Astrocyte (in vitro differentiated cells and primary cell): ENCODE data around the gene SDHB. TPM values are rescaled to one million over a fixed set of nuclear protein-coding genes. Genes with fewer than 3 reads are reported as not detected.

ENCODE experiments used
- DNase-seq: peaks from one replicate; pipeline ENCODE4 v3.0.0-alpha.2; 2010; ENCODE audit warnings: low read depth
- FAIRE-seq: peaks from 2 replicates; lab custom pipeline; 2011; peaks lifted over from hg19 to GRCh38; lab: Jason Lieb, UNC
- H2AFZ ChIP-seq: 2 replicates; pipeline ENCODE4 v1.6.0; 2012; ENCODE audit warnings: low read depth, low read length, inconsistent platforms
- H3K27ac ChIP-seq: 2 replicates; pipeline ENCODE4 v1.5.1; 2011; ENCODE audit warnings: low read depth, low read length, inconsistent platforms
- H3K27me3 ChIP-seq: 2 replicates; pipeline ENCODE4 v1.6.0; 2011; ENCODE audit warnings: low read length, inconsistent platforms; ENCODE audit not compliant: insufficient read depth
- H3K36me3 ChIP-seq: 2 replicates; pipeline ENCODE4 v1.5.1; 2011; ENCODE audit warnings: low read length, inconsistent platforms; ENCODE audit not compliant: insufficient read depth
- H3K4me1 ChIP-seq: 2 replicates; pipeline ENCODE4 v1.5.1; 2011; ENCODE audit warnings: low read length, inconsistent platforms; ENCODE audit not compliant: insufficient read depth
- H3K4me2 ChIP-seq: 2 replicates; pipeline ENCODE4 v1.6.0; 2012; ENCODE audit warnings: low read length, inconsistent platforms
- H3K4me3 ChIP-seq: 2 replicates; pipeline ENCODE4 v1.5.1; 2011; ENCODE audit warnings: low read depth, mild to moderate bottlenecking, low read length, inconsistent platforms; ENCODE audit not compliant: insufficient read depth
- H3K79me2 ChIP-seq: 2 replicates; pipeline ENCODE4 v1.6.0; 2012; ENCODE audit warnings: mild to moderate bottlenecking, low read length, inconsistent platforms; ENCODE audit not compliant: insufficient read depth
- H3K9ac ChIP-seq: 2 replicates; pipeline ENCODE4 v1.6.0; 2012; ENCODE audit warnings: mild to moderate bottlenecking, low read length, inconsistent platforms
- H3K9me3 ChIP-seq: 2 replicates; pipeline ENCODE4 v1.5.1; 2012; ENCODE audit warnings: low read depth, mild to moderate bottlenecking, low read length, inconsistent platforms; ENCODE audit not compliant: insufficient read depth
- H4K20me1 ChIP-seq: 2 replicates; pipeline ENCODE4 v1.6.0; 2012; ENCODE audit warnings: low read length, inconsistent platforms; ENCODE audit not compliant: insufficient read depth
- H3K27ac Mint-ChIP-seq: one replicate; pipeline ENCODE4 v1.8.0; 2021; ENCODE audit warnings: mild to moderate bottlenecking, mixed read lengths; ENCODE audit not compliant: unreplicated experiment
- H3K27me3 Mint-ChIP-seq: one replicate; pipeline ENCODE4 v1.8.0; 2021; ENCODE audit warnings: low read depth, mixed read lengths; ENCODE audit not compliant: unreplicated experiment
- H3K36me3 Mint-ChIP-seq: one replicate; pipeline ENCODE4 v1.8.0; 2021; ENCODE audit warnings: low read depth, mixed read lengths; ENCODE audit not compliant: unreplicated experiment
- H3K4me1 Mint-ChIP-seq: one replicate; pipeline ENCODE4 v1.8.0; 2021; ENCODE audit warnings: low read depth, mixed read lengths; ENCODE audit not compliant: unreplicated experiment
- H3K4me3 Mint-ChIP-seq: one replicate; pipeline ENCODE4 v1.8.0; 2021; ENCODE audit warnings: mild to moderate bottlenecking, moderate library complexity, mixed read lengths; ENCODE audit not compliant: unreplicated experiment
- H3K9me3 Mint-ChIP-seq: one replicate; pipeline ENCODE4 v1.8.0; 2021; ENCODE audit warnings: mild to moderate bottlenecking, mixed read lengths; ENCODE audit not compliant: unreplicated experiment
- CTCF ChIP-seq: IDR thresholded peaks from 2 replicates; pipeline ENCODE4 v1.5.1; 2011; ENCODE audit warnings: low read depth, mild to moderate bottlenecking, inconsistent platforms, low read length, moderate library complexity; ENCODE audit not compliant: insufficient read depth
- EZH2 ChIP-seq: IDR thresholded peaks from 2 replicates; pipeline ENCODE4 v1.6.1; 2012; ENCODE audit warnings: mild to moderate bottlenecking, low read length, inconsistent platforms; ENCODE audit not compliant: insufficient read depth
- total RNA-seq: library from RNA; stranded (reverse); gene quantifications from 2 replicates; pipeline ENCODE4 v1.2.1, GENCODE V29; 2021

SDHB gene
- total RNA-seq, 1 donor from 2014 or later = 84.9 TPM

- no peak for TF ChIP-seq EZH2
- TF ChIP-seq CTCF = no peak
- Histone ChIP-seq H3K79me2 (peaks cover 16% of the 10 kb centered on the region), H3K27ac (no peak overlapping the region), H3K9me3 (no peaks in the 10 kb centered on the region), H4K20me1 (peaks cover 11% of the 10 kb centered on the region), H3K4me1 (peaks cover 44% of the 10 kb centered on the region), H3K4me3 (no peak overlapping the region), H2AFZ (no peak overlapping the region), H3K27me3 (no peaks in the 10 kb centered on the region), H3K36me3 (peaks cover 10% of the 10 kb centered on the region), H3K9ac (no peak overlapping the region), H3K4me2 (no peak overlapping the region)
- DNase-seq = no peak
- Mint-ChIP-seq H3K4me1 (peaks cover 28% of the 10 kb centered on the region), H3K27ac (no peak overlapping the region), H3K4me3 (no peak overlapping the region), H3K27me3 (no peaks in the 10 kb centered on the region), H3K9me3 (no peaks in the 10 kb centered on the region), H3K36me3 (peaks cover 13% of the 10 kb centered on the region)
- no peak for FAIRE-seq
Measured at GRCh38 chr1:17014671-17015567, 38.9 kb downstream of the SDHB start.

- Histone ChIP-seq H3K9ac (no peak overlapping the region), H2AFZ (no peak overlapping the region), H3K4me1 (peaks cover 47% of the 10 kb centered on the region), H3K27me3 (no peaks in the 10 kb centered on the region), H3K4me3 (no peak overlapping the region), H3K79me2 (peaks cover 27% of the 10 kb centered on the region), H4K20me1 (peaks cover 23% of the 10 kb centered on the region), H3K9me3 (no peaks in the 10 kb centered on the region), H3K4me2 (peak overlapping the region; percentile 60), H3K36me3 (peaks cover under 1% of the 10 kb centered on the region), H3K27ac (no peak overlapping the region)
- Mint-ChIP-seq H3K9me3 (no peaks in the 10 kb centered on the region), H3K4me3 (no peak overlapping the region), H3K27me3 (no peaks in the 10 kb centered on the region), H3K36me3 (peaks cover 2% of the 10 kb centered on the region), H3K4me1 (peaks cover 30% of the 10 kb centered on the region), H3K27ac (no peak overlapping the region)
- TF ChIP-seq CTCF (no peak), EZH2 (no peak)
- FAIRE-seq = no peak
- DNase-seq = peak; percentile 44
Measured at GRCh38 chr1:17013491-17014320, 40.1 kb downstream of the SDHB start.
